Stimulated activated memory B cell treated with anti-CD40 and anti-IgM and Interleukin-4, amounts not matched to agents 10 μg/mL and 1 μg/mL and 100 μg/mL, for 72 hours (primary cell): Measurements from ENCODE around the gene LRRC7.

Experiments used
- ATAC-seq: fragments of 150-1000 bp; cut with Tn5 transposase; 2 replicates; pipeline ENCODE4 v1.10.0; 2021
- H3K27ac Mint-ChIP-seq: one replicate; pipeline ENCODE4 v1.8.0; 2022; ENCODE audit warnings: mild to moderate bottlenecking, mixed read lengths
- H3K27me3 Mint-ChIP-seq: one replicate; pipeline ENCODE4 v1.8.0; 2022; ENCODE audit warnings: mixed read lengths
- H3K36me3 Mint-ChIP-seq: one replicate; pipeline ENCODE4 v1.8.0; 2022; ENCODE audit warnings: mixed read lengths
- H3K4me1 Mint-ChIP-seq: one replicate; pipeline ENCODE4 v1.8.0; 2022; ENCODE audit warnings: mixed read lengths
- H3K4me3 Mint-ChIP-seq: one replicate; pipeline ENCODE4 v1.8.0; 2022; ENCODE audit warnings: mild to moderate bottlenecking, moderate library complexity, mixed read lengths
- H3K9me3 Mint-ChIP-seq: one replicate; pipeline ENCODE4 v1.8.0; 2022; ENCODE audit warnings: mixed read lengths

LRRC7 gene

GRCh38 chr1:69752831-69753230 lies 185.1 kb downstream of the LRRC7 start:
- peaks cover 3% of the 10 kb centered on the region for H3K9me3 Mint-ChIP-seq
- no peak for ATAC-seq

GRCh38 chr1:69754521-69754920 lies 186.8 kb downstream of the LRRC7 start:
- Mint-ChIP-seq H3K27ac (no peak overlapping the region), H3K36me3 (no peaks in the 10 kb centered on the region), H3K27me3 (no peaks in the 10 kb centered on the region), H3K4me3 (no peak overlapping the region), H3K4me1 (no peaks in the 10 kb centered on the region), H3K9me3 (peaks cover 3% of the 10 kb centered on the region)
- ATAC-seq: no peak

More at GRCh38 chr1:69752831-69753230, 185.1 kb downstream of the LRRC7 start:
- no peaks in the 10 kb centered on the region for H3K27me3 Mint-ChIP-seq
- no peaks in the 10 kb centered on the region for H3K36me3 Mint-ChIP-seq
- H3K4me1 Mint-ChIP-seq: no peaks in the 10 kb centered on the region
- no peak overlapping the region for H3K27ac Mint-ChIP-seq
- H3K4me3 Mint-ChIP-seq: no peak overlapping the region

GRCh38 chr1:69755647-69756046 lies 187.9 kb downstream of the LRRC7 start:
- Mint-ChIP-seq H3K27me3 (no peaks in the 10 kb centered on the region), H3K27ac (no peak overlapping the region), H3K36me3 (no peaks in the 10 kb centered on the region)

DNA sequence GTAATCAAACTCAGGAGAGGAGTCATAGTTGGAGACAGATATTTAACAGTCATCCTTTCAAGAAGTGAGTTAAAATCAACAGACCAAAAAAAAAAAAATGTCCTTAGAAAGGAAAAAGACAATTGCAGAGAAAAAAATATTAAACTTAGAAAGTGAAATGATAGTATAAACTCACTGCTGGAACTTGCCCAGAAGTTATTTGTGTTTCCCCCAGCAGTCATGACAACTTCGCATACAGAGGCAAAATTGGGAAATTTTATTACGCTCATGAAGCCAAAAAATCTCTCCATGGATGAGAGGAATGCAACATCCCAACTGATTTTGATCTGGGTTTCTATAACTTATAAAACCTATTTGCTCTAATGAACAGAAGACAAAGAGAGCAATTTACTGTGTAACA lies 198.2 kb downstream of the LRRC7 start:
- Mint-ChIP-seq H3K9me3 (no peaks in the 10 kb centered on the region), H3K27me3 (no peaks in the 10 kb centered on the region), H3K4me1 (no peaks in the 10 kb centered on the region), H3K36me3 (no peaks in the 10 kb centered on the region), H3K27ac (no peak overlapping the region), H3K4me3 (no peak overlapping the region)
- ATAC-seq: no peak

More at GRCh38 chr1:69755647-69756046, 187.9 kb downstream of the LRRC7 start:
- no peak overlapping the region for H3K4me3 Mint-ChIP-seq
- ATAC-seq: no peak
- H3K9me3 Mint-ChIP-seq: peaks cover 3% of the 10 kb centered on the region
- no peaks in the 10 kb centered on the region for H3K4me1 Mint-ChIP-seq

GRCh38 chr1:69766431-69767180 lies 198.9 kb downstream of the LRRC7 start:
- H3K36me3 Mint-ChIP-seq: no peaks in the 10 kb centered on the region
- H3K4me3 Mint-ChIP-seq: no peak overlapping the region
- no peak overlapping the region for H3K27ac Mint-ChIP-seq
- H3K27me3 Mint-ChIP-seq: no peaks in the 10 kb centered on the region
- no peaks in the 10 kb centered on the region for H3K9me3 Mint-ChIP-seq
- no peak for ATAC-seq
- H3K4me1 Mint-ChIP-seq: no peaks in the 10 kb centered on the region

DNA sequence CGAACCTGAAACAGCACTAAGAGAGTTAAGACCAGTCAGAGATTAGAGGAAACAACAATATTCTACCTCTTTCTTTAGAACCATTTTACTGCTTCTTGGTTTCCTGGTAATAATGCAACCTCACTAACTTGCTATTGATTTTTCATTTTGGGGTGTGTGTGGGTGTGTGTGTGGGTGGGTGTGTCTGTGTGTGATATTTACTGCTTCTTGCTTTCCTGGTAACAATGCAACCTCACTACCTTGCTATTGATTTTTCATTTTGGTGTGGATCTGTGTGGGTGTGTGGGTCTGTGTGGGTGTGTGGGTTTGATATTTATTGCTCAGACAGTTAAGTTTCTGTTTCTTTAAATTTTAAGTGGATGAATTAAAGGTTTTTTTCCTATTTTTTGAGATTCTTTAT lies 208.8 kb downstream of the LRRC7 start:
- H3K4me1 Mint-ChIP-seq: no peaks in the 10 kb centered on the region
- H3K4me3 Mint-ChIP-seq: no peak overlapping the region
- no peaks in the 10 kb centered on the region for H3K27me3 Mint-ChIP-seq
- no peaks in the 10 kb centered on the region for H3K9me3 Mint-ChIP-seq
- H3K27ac Mint-ChIP-seq: no peak overlapping the region
- H3K36me3 Mint-ChIP-seq: no peaks in the 10 kb centered on the region
- ATAC-seq: no peak

GRCh38 chr1:69777423-69777822 lies 209.7 kb downstream of the LRRC7 start:
- no peaks in the 10 kb centered on the region for H3K27me3 Mint-ChIP-seq
- ATAC-seq: no peak
- no peaks in the 10 kb centered on the region for H3K4me1 Mint-ChIP-seq
- no peak overlapping the region for H3K27ac Mint-ChIP-seq
- H3K4me3 Mint-ChIP-seq: no peak overlapping the region
- H3K36me3 Mint-ChIP-seq: no peaks in the 10 kb centered on the region
- no peaks in the 10 kb centered on the region for H3K9me3 Mint-ChIP-seq

GRCh38 chr1:69777971-69778370 lies 210.2 kb downstream of the LRRC7 start:
- Mint-ChIP-seq H3K9me3 (no peaks in the 10 kb centered on the region), H3K4me3 (no peak overlapping the region), H3K36me3 (no peaks in the 10 kb centered on the region), H3K27ac (no peak overlapping the region), H3K27me3 (no peaks in the 10 kb centered on the region), H3K4me1 (no peaks in the 10 kb centered on the region)
- ATAC-seq: no peak

GRCh38 chr1:69787151-69787550 lies 219.4 kb downstream of the LRRC7 start:
- no peaks in the 10 kb centered on the region for H3K27me3 Mint-ChIP-seq
- no peaks in the 10 kb centered on the region for H3K36me3 Mint-ChIP-seq
- no peaks in the 10 kb centered on the region for H3K4me1 Mint-ChIP-seq
- H3K27ac Mint-ChIP-seq: no peak overlapping the region
- H3K4me3 Mint-ChIP-seq: no peak overlapping the region
- peaks cover 6% of the 10 kb centered on the region for H3K9me3 Mint-ChIP-seq
- no peak for ATAC-seq

DNA sequence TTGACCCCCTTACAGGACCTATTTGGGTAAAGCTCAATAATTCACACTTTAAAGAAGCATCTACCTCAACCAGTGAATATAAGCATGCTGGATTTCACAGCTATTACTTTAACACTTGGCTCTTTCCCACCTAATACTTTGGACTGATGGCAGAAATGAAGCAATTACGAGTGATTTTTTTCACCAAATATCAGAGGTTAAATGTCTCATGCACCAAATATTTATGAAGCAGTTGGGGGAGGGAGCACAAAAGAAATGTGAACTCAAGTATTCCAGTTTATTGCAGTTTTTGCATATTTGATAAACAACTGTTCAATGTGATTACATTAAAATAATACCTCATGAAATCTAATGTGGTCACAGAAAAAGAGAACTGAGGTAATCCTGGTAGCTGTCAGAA lies 223.6 kb downstream of the LRRC7 start:
- Mint-ChIP-seq H3K4me3 (no peak overlapping the region), H3K27me3 (no peaks in the 10 kb centered on the region), H3K36me3 (no peaks in the 10 kb centered on the region), H3K9me3 (peaks cover 6% of the 10 kb centered on the region), H3K4me1 (no peaks in the 10 kb centered on the region), H3K27ac (no peak overlapping the region)
- no peak for ATAC-seq

GRCh38 chr1:69794831-69795230 lies 227.1 kb downstream of the LRRC7 start:
- no peak overlapping the region for H3K27ac Mint-ChIP-seq
- H3K27me3 Mint-ChIP-seq: no peaks in the 10 kb centered on the region
- H3K9me3 Mint-ChIP-seq: peaks cover 3% of the 10 kb centered on the region
- no peak for ATAC-seq
- H3K36me3 Mint-ChIP-seq: no peaks in the 10 kb centered on the region
- H3K4me3 Mint-ChIP-seq: no peak overlapping the region
- H3K4me1 Mint-ChIP-seq: no peaks in the 10 kb centered on the region

DNA sequence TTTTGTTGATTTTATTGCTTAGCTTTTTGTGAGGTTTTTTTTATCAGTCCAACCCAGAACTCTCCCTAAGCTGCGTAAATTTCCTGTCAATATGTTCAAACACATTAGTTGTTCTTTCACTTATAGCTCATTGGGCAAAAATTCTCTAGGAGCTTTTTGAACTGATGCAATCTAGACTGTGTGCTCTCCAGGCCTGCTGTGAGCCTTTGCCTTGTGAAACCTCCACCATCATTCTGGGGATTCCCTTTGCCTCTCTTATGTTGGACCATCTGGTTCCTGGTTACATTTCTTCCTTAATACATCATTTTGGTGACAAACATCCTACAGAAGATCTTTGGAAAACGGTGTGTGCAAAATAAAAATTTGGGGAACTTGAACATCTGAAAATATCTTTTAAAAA lies 247.2 kb downstream of the LRRC7 start:
- no peak for ATAC-seq
- H3K27ac Mint-ChIP-seq: no peak overlapping the region
- peaks cover 3% of the 10 kb centered on the region for H3K9me3 Mint-ChIP-seq

GRCh38 chr1:69824932-69825331 lies 257.2 kb downstream of the LRRC7 start:
- no peaks in the 10 kb centered on the region for H3K36me3 Mint-ChIP-seq
- H3K4me3 Mint-ChIP-seq: no peak overlapping the region
- no peaks in the 10 kb centered on the region for H3K4me1 Mint-ChIP-seq
- no peaks in the 10 kb centered on the region for H3K9me3 Mint-ChIP-seq
- H3K27me3 Mint-ChIP-seq: no peaks in the 10 kb centered on the region
- ATAC-seq: no peak
- no peak overlapping the region for H3K27ac Mint-ChIP-seq

More for the DNA sequence above, 247.2 kb downstream of the LRRC7 start:
- Mint-ChIP-seq H3K4me1 (no peaks in the 10 kb centered on the region), H3K4me3 (no peak overlapping the region), H3K27me3 (no peaks in the 10 kb centered on the region), H3K36me3 (no peaks in the 10 kb centered on the region)

GRCh38 chr1:69827732-69828131 lies 260.0 kb downstream of the LRRC7 start:
- no peaks in the 10 kb centered on the region for H3K4me1 Mint-ChIP-seq
- H3K9me3 Mint-ChIP-seq: no peaks in the 10 kb centered on the region
- H3K36me3 Mint-ChIP-seq: no peaks in the 10 kb centered on the region
- no peaks in the 10 kb centered on the region for H3K27me3 Mint-ChIP-seq
- H3K4me3 Mint-ChIP-seq: no peak overlapping the region
- H3K27ac Mint-ChIP-seq: no peak overlapping the region
- ATAC-seq: no peak

GRCh38 chr1:69833536-69833935 lies 265.8 kb downstream of the LRRC7 start:
- Mint-ChIP-seq H3K27me3 (no peaks in the 10 kb centered on the region), H3K27ac (no peak overlapping the region), H3K4me3 (no peak overlapping the region), H3K4me1 (no peaks in the 10 kb centered on the region), H3K9me3 (no peaks in the 10 kb centered on the region), H3K36me3 (no peaks in the 10 kb centered on the region)
- no peak for ATAC-seq

GRCh38 chr1:69834336-69834735 lies 266.6 kb downstream of the LRRC7 start:
- H3K4me1 Mint-ChIP-seq: no peaks in the 10 kb centered on the region
- H3K27me3 Mint-ChIP-seq: no peaks in the 10 kb centered on the region
- ATAC-seq: no peak
- no peaks in the 10 kb centered on the region for H3K36me3 Mint-ChIP-seq
- H3K4me3 Mint-ChIP-seq: no peak overlapping the region
- H3K9me3 Mint-ChIP-seq: no peaks in the 10 kb centered on the region
- no peak overlapping the region for H3K27ac Mint-ChIP-seq
